GM19025 (cell line): ENCODE results near the gene CERS6.
A peak's percentile ranks its signal among the peaks of the same experiment; 100 is the strongest.
"Not testable (repeated sequence)": the region's sequence is repeated elsewhere in the genome, so short reads cannot be mapped to it uniquely, and the experiment has no call there.

Experiments used
- ATAC-seq: cut with Tn5 transposase; IDR thresholded peaks from one replicate; pipeline ENCODE4 v1.9.1; 2021; ENCODE audit warnings: mild to moderate bottlenecking, low read depth, moderate library complexity; ENCODE audit not compliant: unreplicated experiment

Gene CERS6

DNA sequence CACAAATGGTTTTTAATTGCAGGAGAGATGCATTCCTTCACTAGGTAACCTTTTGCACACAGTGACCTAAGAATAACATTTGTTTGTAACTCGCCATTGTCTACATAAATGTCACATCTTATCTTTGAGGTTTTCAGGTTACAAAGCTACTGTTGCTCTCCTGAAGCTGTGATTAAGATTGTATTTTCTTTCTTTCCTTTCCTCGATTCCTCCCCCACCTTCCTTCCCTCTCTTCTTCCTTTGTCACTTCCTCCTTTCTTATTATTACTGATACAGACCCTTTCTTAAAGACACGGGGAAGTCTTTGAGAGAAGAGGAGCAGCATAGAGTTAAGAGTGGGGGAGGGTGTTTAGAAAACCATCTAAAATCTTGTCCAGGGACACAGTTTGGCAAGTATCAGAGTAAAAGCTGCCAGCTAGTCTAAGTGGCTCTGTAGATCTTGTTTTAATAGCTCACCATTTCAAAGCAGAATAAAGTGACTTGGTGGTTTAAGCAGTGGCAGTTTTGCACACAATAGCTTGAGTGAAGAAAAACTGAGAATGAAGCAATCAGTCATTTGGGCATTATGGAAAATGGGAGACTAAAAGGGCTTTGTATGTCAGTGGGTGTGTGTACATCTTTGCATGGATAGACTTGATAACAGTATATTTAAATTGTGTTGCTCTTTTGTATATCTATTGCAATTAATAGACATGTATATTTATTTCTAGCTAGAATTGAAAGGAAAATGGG lies 10.9 kb downstream of the CERS6 start:
- no peak for ATAC-seq

DNA sequence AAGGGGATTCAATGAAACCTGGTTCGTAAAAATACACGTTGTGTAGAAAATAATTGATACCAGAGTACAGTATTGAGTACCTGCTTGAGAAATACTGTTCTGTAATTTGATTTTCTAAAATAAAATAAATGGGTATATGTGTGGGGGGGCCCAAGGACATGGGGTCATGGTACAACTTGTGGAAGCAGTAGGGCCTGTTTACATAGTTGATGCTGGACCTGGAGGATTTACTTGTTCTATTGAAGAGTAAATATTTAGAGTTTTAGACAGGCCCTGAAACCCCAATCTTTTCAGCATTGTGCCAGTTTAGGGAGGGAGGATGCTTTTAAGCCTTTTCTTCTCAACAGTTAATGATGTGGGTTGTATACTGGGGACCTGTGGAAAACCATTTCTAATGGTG lies 11.7 kb downstream of the CERS6 start:
- no peak for ATAC-seq

DNA sequence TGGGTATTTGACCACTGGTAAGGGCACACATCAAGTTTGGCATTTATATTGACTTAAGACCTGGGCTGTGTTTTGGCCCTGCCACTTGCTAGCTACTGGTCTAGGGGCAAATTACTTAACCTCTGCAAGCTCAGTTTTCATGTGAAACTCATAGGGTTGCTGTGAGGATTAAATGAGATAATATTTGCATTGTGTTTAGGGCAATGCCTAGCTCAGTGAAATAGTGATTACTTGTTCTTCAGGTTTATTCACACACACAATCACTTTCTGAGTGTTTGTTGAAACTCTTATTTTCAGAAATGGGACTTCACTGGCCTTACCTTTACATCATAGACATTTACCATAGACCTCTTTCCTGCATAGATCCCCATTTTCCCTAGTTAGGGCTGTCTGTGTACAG lies 12.3 kb downstream of the CERS6 start:
- no peak for ATAC-seq

DNA sequence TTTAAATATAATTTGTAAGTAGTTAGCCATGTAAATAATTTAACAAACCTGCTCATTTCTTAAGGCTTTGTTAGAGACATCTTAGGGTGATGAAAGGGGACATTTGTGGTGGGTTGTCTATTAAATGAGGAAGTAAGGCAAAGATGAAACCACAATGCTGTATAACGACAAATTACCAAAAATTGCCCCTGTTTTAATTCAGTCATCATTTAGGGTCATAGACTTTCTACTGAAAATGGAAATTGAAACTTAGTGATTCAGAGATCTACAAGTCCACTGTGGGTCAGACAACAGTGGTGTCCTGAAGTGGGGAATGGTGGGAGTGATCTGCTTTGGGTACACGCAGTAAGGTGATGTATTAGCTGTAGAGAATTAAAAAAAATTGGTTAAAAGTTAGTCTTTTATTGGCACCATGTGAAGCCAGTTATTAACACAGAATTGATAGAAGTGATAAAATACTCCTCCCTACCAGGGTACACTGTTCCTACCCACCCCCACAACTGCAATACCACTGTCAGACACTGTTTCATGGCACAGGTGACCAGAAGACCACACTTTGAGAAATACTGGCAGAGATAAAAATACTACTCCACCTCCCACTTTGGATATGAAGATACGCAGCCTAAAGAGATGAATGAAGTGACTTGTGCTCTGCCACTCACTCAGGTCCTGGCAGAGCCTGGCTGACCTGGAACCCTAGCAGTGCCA lies 13.4 kb downstream of the CERS6 start:
- ATAC-seq: peak; percentile 55

DNA sequence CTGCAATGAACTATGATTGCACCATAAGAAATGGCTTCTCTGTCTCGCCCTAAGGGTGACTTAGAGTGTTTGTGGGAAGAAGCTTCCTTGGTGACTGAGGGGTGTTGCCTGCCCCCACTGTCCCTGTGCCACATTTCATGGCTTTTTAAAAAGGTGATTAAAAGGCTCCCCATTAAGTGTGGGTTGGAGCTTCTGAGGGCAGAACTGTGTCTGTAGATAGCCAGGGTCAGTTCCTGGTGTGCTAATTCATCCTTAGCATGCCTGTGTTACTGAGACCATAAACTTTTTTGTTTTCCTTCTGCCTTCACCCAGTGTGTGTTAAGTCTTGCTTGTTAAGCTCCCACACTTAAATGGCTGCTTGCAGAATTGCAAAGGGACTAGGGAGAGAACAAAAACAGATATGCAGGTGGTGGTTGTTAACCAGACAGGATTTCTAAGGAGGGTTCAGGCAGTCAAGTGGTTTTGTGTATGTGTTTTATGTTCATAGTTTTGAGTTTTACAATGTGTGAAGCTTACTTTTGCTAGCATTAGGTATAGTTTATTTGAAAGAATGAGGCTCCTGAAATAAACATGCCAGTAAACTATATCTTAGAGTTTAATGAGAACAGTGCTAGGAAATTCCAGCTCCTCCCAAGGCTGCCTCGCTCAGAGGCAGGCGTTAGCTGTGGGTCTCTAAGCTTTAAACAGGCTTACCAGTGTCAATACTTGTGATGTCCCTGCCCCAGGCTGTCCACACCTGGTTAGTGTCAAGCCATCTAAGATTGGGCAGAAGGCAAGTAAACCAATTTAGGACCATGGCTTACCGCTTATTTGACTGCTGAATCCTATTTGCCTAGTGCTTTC lies 14.5 kb downstream of the CERS6 start:
- ATAC-seq: peak; percentile 40

DNA sequence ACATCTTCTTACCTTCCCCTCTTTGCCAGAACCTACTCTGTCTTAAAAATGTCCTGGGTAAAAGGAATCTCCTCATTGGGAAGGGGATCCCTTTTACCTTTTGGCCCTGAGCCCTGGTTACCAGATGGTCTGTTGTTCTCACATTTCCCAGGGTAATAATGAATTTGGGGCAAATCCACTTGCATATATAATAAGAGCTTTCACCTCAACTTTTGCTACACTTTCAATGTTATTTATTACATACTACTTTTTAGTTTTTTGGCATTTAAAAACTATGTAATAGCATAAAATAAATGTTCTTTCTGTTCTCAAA lies 15.0 kb downstream of the CERS6 start:
- ATAC-seq: no peak

DNA sequence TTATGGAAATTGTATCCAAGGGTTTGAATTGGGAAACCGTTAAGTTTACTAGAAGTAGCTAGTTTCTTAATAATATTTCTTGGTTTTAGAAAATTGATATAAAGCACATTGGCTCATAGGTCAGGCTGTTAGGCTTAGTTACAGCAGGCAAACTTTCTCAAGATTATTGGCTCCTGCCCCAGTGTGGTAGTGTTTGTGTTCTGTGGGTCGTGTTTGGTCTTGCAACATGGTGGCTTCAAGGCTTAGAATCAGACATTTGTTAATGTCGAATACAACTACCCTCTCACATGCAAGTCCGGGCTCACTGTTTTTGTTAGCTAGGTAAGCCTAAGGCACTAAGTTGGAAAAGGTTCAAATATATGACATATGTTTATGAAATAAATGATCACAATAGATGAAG lies 19.6 kb downstream of the CERS6 start:
- no peak for ATAC-seq

DNA sequence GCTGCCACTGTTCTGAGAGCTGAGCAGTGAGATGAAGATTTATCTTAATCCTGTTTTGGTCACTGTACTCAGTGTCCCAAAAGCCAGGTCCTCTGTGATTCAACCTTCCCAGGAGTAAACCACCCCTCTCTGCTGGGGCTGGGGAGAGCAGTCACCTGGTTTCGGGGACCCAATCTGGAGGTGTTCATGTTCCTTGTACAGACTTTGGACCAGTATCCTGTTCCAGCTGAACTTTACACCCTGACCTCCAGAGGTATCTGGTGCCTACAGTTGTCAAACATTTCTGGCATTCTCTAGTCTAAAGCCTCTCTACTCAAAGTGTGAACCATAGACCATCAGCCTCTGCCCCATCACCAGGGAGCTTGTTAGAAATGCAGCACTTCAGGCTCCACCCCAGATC lies 22.1 kb downstream of the CERS6 start:
- ATAC-seq: no peak

DNA sequence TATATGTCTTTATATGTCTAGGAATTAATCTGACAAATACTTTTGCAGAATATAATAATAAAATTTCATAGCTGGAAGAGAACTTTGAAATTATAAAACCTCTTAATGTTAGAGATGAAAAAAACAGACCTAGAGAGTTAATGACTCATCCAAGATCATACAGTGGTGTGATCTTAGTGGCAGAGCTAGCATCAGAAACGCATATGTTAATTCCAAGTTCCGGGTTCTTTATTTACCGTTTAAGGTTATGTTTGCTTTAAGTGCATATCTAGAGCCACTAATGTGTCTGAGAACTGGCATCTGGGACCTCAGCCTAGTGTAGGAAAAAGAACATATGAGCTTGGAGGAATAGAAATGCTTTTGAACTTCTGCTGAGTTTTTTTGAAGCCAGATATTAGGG lies 24.3 kb downstream of the CERS6 start:
- no peak for ATAC-seq

DNA sequence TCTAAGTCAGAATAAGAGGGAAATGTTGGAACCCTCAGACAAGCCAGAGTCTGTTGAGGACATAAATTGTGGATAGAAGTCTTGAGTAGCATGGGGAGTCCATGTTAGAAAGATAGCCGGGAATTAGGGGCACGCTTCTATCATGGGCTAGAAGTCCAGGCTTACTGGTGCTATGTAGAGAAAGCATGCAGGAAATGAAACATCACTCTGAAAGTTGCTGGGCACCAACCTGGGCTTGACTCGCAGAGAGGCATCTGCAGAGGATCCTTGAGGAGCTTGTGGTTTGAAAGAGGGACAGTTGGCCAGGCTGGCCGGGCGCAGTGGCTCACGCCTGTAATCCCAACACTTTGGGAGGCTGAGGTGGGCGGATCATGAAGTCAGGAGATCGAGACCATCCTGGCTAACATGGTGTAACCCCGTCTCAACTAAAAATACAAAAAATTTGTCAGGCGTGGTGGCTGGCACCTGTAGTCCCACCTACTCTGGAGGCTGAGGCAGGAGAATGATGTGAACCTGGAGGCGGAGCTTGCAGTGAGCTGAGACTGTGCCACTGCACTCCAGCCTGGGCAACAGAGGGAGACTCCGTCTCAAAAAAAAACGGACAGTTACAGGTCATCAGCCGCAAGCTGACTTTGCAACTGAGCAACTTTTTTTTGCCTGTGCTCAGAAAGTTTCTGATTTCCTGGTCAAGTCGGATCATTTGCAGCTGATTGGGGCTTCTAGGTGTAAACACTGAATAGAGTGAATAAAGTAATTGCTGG lies 24.9 kb downstream of the CERS6 start:
- ATAC-seq: no peak

DNA sequence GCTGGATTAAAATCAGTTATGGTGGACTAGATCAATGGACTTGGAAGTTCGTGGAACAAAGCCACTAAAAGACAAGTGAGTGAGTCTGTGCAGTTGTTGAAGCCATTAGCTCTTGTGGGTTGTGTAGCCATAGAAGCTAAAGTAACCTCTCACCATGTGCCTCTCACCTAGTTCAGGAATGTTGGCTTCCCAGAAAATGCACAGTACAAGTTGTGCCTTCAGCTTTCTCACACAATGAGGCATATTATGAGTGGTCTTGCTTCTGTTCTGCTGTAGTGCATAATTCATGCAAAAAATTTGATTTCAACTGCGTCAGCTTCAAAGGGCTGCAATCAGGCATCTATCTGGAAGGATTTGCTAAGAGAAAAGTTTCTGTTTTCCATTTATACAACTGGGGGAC lies 26.2 kb downstream of the CERS6 start:
- no peak for ATAC-seq

DNA sequence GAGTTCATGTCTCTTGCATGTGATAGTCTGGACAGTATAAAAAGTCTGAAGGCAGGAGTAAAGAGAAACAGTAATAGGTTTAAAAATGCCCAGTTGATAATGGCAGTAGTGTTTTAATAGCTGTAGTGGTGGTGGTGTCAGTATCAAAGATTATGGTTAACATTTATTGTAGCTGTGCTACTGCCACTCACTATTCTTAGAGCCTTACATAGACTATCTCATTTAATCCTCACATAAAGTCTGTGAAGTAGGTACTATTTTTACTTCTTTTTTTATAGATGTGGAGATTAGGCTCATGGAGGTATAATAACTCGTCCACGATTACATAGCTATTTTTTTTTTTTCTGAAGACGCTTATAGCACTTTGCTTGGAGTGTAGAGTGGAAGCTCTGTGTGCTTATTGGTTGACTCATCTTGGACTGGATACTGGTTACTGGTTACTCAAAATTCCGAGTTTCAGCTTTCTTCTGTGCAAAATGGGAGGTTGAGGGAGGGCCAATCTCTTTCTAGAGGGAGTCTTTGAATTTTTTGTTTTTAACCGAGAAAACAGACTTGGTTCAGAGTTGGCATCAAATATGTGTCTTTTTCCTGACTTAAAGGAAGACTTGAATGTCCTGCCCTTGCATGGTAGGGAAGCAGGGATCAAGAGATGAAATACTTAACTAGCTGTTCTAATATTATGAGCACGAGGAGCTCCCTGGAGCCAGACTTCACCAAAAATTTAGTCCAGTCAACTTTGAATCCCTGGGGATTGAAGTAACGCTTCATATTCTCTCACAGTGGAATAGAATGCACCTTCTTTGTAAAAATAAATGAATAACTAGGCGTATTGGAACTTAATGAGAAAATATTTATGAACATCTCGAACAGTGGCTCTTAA lies 27.1 kb downstream of the CERS6 start:
- no peak for ATAC-seq

DNA sequence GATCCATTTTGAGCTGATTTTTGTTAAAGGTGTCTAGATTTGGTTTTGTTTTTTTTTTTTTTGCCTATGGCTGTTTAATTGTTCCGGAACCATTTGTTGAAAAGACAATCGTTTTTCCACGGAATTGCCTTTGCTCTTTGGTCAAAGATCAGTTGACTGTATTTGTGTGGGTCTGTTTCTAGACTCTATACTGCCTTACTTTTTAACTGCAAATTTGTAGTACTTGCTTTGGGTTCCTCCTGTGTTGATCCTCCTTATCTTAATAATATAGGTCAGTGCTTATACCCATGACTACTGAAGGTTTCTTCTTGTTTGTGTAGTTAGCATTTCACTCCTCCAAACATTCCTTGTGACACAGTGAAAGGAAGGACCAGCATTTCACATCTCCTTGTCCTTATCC lies 30.4 kb downstream of the CERS6 start:
- no peak for ATAC-seq

DNA sequence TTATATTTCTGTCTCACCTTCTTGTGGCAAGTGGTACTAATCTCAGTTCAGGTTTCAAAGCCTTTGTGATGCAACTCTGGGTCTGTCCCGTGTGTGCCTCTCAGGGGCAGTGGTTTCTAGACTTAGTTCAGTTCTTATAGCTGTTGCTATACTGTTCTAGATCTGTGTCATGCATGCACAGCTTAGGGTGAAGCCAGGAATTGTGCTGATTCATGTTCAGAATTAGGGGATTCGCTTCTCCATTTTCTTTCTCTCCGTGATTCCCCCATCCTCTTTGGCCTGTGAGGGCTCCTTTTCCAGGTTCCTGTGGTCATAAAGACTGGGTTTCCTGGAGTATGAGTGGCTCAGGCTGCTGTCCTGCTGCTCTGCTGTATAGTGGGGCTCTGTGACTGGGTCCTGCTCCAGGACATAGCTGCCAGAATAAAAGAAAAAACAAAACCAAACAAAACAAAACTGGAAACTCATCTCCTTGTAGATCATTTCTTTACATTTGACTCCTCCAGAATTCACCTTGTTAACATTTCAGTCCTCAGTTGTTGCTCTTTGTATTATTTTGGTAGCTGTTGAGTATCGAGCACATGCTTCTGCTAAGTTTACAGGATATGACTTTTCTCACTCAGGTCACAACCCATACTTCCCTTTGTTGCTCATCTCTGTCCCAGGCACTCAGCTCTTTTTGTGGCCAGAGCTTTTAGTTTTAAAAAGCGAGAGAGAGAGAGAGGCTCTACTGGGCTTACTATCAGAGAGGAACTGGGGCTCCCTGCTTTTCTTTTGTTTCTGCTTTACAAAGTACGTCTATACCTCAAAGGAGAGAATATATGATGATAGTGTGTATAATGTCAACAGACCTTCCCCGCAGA lies 34.2 kb downstream of the CERS6 start:
- peak; percentile 87 for ATAC-seq

DNA sequence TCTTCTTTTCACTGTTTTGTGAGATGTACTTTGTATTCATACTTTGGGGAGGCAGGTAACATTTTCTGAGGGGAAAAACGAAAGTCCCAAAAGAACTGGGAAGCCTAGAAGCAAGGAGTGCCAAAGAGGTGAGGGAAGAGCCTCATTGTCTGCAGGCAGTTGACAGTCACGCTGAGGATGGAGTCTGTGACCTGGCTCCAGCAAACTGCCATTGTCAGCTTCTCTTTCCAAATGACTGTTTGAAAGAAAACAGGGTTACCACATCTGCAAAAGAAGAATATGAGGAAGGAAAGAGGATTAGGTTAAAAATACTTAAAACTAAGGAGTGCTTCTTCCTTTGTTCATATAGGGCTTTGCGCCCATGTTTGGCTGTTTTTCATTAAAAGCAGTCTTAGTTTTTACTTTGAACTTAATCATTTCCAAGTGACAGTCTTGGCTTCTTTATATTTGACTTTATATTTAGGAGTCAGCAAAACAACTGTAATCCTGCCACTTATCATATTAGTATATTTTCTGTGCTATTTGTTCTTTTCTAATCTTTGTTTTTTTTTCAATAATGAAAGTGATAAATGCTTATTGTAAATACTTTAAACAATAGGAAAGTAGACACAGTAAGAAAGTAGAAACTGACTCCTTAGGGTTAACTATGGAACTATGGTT lies 35.0 kb downstream of the CERS6 start:
- ATAC-seq: no peak

DNA sequence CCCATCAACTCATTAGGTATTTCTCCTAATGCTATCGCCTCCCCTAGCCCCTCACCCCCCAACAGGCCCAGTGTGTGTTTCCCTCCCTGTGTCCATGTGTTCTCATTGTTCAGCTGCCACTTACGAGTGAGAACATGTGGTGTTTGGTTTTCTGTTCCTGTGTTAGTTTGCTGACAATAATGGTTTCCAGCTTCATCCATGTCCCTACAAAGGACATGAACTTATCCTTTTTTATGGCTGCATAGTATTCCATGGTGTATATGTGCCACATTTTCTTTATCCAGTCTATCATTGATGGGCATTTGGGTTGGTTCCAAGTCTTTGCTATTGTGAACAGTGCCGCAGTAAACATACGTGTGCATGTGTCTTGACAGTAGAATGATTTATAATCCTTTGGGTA lies 35.7 kb downstream of the CERS6 start:
- ATAC-seq: not testable (repeated sequence)

DNA sequence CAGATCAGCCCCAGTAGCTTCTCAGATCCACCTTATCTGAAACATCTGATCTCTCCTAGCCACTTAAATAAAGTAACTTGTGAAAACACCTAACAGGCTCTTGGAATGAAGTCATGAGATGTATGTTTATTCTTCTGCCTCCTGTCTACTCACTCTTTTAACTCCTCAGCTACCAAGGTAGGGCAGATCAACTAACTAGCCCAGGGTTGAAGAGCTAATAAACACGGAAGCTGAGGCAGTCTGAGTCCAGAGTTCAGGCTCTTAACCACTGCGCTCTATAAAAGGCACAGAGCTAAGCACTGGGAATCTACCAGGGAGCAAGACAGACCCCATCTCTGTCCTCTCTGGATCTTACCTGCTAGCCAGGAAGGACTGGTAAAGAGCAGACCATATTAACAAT lies 37.1 kb downstream of the CERS6 start:
- not testable (repeated sequence) for ATAC-seq

DNA sequence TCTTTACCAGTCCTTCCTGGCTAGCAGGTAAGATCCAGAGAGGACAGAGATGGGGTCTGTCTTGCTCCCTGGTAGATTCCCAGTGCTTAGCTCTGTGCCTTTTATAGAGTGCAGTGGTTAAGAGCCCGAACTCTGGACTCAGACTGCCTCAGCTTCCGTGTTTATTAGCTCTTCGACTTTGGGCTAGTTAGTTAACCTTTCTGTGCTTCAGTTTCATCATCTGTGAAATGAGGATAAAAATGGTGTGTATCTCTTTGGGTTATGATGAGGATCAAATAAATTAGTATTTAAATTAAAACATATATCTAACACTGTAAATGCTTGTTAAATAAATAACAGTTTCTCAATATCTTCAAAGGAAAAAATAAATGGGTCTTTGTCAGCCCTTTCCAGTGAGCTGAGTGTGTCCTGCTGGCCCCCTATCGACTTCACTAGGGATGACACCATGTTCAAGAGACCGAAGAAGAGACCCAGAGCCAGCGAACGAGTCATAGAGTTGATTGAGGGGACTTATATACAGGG lies 38.2 kb downstream of the CERS6 start:
- ATAC-seq: no peak
